Measurements from ENCODE around the gene ARHGAP15.

GRCh38 chr2:143697744-143698143 lies 568.5 kb downstream of the ARHGAP15 start:
- TF ChIP-seq CTCF (IDR thresholded peaks at IDR 0.05): no peak
- no peak for TF ChIP-seq ZFX (IDR thresholded peaks at IDR 0.05; ENCODE audit: borderline replicate concordance)

Measured in 22Rv1 (cell line).